HG03108 (cell line): ENCODE results near the gene COPZ2.

Experiments used
- ATAC-seq: cut with Tn5 transposase; IDR thresholded peaks from one replicate; pipeline ENCODE4 v1.9.1; 2021; ENCODE audit warnings: moderate library complexity; ENCODE audit not compliant: unreplicated experiment

COPZ2 gene

GRCh38 chr17:48056879-48057278 lies 19.3 kb upstream of the COPZ2 start:
- no peak for ATAC-seq

- ATAC-seq = no peak
These were observed 18.7 kb upstream of the COPZ2 start for GRCh38 chr17:48056246-48056745.

- ATAC-seq = peak; percentile 44
These were observed 18.1 kb upstream of the COPZ2 start for GRCh38 chr17:48055531-48056245.

GRCh38 chr17:48054238-48055185 lies 16.9 kb upstream of the COPZ2 start:
- no peak for ATAC-seq

- no peak for ATAC-seq
These were observed 16.2 kb upstream of the COPZ2 start for GRCh38 chr17:48053758-48054237.

- ATAC-seq = no peak
These were observed 15.6 kb upstream of the COPZ2 start for GRCh38 chr17:48052956-48053757.

- ATAC-seq = no peak
These were observed 14.3 kb upstream of the COPZ2 start for GRCh38 chr17:48051706-48052486.

GRCh38 chr17:48051283-48051682 lies 13.7 kb upstream of the COPZ2 start:
- no peak for ATAC-seq

- ATAC-seq = peak; percentile 23
These were observed 11.0 kb upstream of the COPZ2 start for GRCh38 chr17:48048384-48049126.

- ATAC-seq = peak; percentile 92
These were observed 10.3 kb upstream of the COPZ2 start, which contains the start of gene NFE2L1 for GRCh38 chr17:48047741-48048383. NFE2L1 (plus strand) TSS chr17:48048359; CDS start chr17:48051119, 2,760 bp downstream.

- ATAC-seq = no peak
These were observed 9.6 kb upstream of the COPZ2 start for GRCh38 chr17:48047113-48047740.

- ATAC-seq = no peak
These were observed 8.7 kb upstream of the COPZ2 start for GRCh38 chr17:48046296-48046695.

- no peak for ATAC-seq
These were observed 7.9 kb upstream of the COPZ2 start for GRCh38 chr17:48045316-48046001.

GRCh38 chr17:48044851-48045250 lies 7.3 kb upstream of the COPZ2 start:
- no peak for ATAC-seq

- no peak for ATAC-seq
These were observed 5.6 kb upstream of the COPZ2 start for GRCh38 chr17:48043176-48043575.

- no peak for ATAC-seq
These were observed 1.1 kb upstream of the COPZ2 start for GRCh38 chr17:48038687-48039086.

- ATAC-seq = no peak
These were observed 284 bp upstream of the COPZ2 start for GRCh38 chr17:48037838-48038323.

- ATAC-seq = no peak
These were observed 933 bp downstream of the COPZ2 start for GRCh38 chr17:48036693-48037035.
